OCI-LY1 (cell line): ENCODE data around the gene USP10.

ENCODE experiments used
- H2AFZ ChIP-seq: fragments of 200-600 bp; sonication (generic), shearing (Covaris generic); 2 replicates; pipeline ENCODE4 v1.6.0; 2014; ENCODE audit warnings: antibody characterized with exemption, mild to moderate bottlenecking, low read length
- H3F3A ChIP-seq: fragments of 200-600 bp; sonication (generic), shearing (Covaris generic); 2 replicates; pipeline ENCODE4 v1.6.0; 2014; ENCODE audit warnings: mild to moderate bottlenecking, antibody characterized with exemption, low read length, moderate library complexity; ENCODE audit not compliant: insufficient read depth
- H3K27ac ChIP-seq: fragments of 200-600 bp; sonication (generic); 2 replicates; pipeline ENCODE4 v1.5.1; 2014; ENCODE audit warnings: low read length, mixed run types, mild to moderate bottlenecking, low read depth; ENCODE audit not compliant: poor library complexity, severe bottlenecking
- H3K27me3 ChIP-seq: fragments of 200-600 bp; sonication (generic); 2 replicates; pipeline ENCODE4 v1.6.0; 2014; ENCODE audit warnings: antibody characterized with exemption, mild to moderate bottlenecking, low read length, moderate library complexity; ENCODE audit not compliant: insufficient read depth
- H3K36me3 ChIP-seq: fragments of 200-600 bp; sonication (generic); 2 replicates; pipeline ENCODE4 v1.6.1; 2014; ENCODE audit warnings: mild to moderate bottlenecking, antibody characterized with exemption, low read length, moderate library complexity, mixed read lengths; ENCODE audit not compliant: insufficient read depth
- H3K4me1 ChIP-seq: fragments of 200-600 bp; sonication (generic); 2 replicates; pipeline ENCODE4 v1.5.1; 2014; ENCODE audit warnings: mild to moderate bottlenecking, low read length, moderate library complexity; ENCODE audit not compliant: insufficient read depth, severe bottlenecking
- H3K4me2 ChIP-seq: fragments of 200-600 bp; sonication (generic), shearing (Covaris generic); 2 replicates; pipeline ENCODE4 v1.6.1; 2014; ENCODE audit warnings: low read length
- H3K4me3 ChIP-seq: fragments of 200-600 bp; sonication (generic); 2 replicates; pipeline ENCODE4 v1.5.1; 2014; ENCODE audit warnings: low read length, low read depth, mild to moderate bottlenecking, mixed read lengths; ENCODE audit not compliant: poor library complexity, severe bottlenecking
- H3K79me2 ChIP-seq: fragments of 200-600 bp; shearing (Covaris generic); 2 replicates; pipeline ENCODE4 v1.6.1; 2016; ENCODE audit warnings: mixed run types, low read length, mixed read lengths; ENCODE audit not compliant: insufficient read depth
- H3K9ac ChIP-seq: fragments of 200-600 bp; sonication (generic), shearing (Covaris generic); 2 replicates; pipeline ENCODE4 v1.6.1; 2014; ENCODE audit warnings: mild to moderate bottlenecking, low read length, mixed read lengths
- H3K9me2 ChIP-seq: fragments of 200-600 bp; sonication (generic), shearing (Covaris generic); 2 replicates; pipeline ENCODE4 v1.6.1; 2014; ENCODE audit warnings: low read depth, mild to moderate bottlenecking, low read length, mixed read lengths
- H3K9me3 ChIP-seq: fragments of 200-600 bp; shearing (Covaris generic); 2 replicates; pipeline ENCODE4 v1.6.1; 2014; ENCODE audit warnings: low read length, mixed read lengths
- H4K20me1 ChIP-seq: fragments of 200-600 bp; sonication (generic), shearing (Covaris generic); 2 replicates; pipeline ENCODE4 v1.6.0; 2016; ENCODE audit warnings: mild to moderate bottlenecking, low read length; ENCODE audit not compliant: insufficient read depth
- EZH2 ChIP-seq: fragments of 200-600 bp; sonication (generic), shearing (Covaris generic); IDR thresholded peaks from 2 replicates; pipeline ENCODE4 v1.8.0; 2017; ENCODE audit warnings: borderline replicate concordance, mixed run types, mild to moderate bottlenecking, antibody characterized with exemption, low read length, moderate library complexity, mixed read lengths
- TF ChIP-seq, protein P1 (sequence below): fragments of 200-600 bp; sonication (generic), shearing (Covaris generic); IDR thresholded peaks from 2 replicates; pipeline ENCODE4 v1.5.1; 2017; ENCODE audit warnings: mild to moderate bottlenecking, antibody characterized with exemption, low read length, moderate library complexity, mixed read lengths

USP10 gene

DNA sequence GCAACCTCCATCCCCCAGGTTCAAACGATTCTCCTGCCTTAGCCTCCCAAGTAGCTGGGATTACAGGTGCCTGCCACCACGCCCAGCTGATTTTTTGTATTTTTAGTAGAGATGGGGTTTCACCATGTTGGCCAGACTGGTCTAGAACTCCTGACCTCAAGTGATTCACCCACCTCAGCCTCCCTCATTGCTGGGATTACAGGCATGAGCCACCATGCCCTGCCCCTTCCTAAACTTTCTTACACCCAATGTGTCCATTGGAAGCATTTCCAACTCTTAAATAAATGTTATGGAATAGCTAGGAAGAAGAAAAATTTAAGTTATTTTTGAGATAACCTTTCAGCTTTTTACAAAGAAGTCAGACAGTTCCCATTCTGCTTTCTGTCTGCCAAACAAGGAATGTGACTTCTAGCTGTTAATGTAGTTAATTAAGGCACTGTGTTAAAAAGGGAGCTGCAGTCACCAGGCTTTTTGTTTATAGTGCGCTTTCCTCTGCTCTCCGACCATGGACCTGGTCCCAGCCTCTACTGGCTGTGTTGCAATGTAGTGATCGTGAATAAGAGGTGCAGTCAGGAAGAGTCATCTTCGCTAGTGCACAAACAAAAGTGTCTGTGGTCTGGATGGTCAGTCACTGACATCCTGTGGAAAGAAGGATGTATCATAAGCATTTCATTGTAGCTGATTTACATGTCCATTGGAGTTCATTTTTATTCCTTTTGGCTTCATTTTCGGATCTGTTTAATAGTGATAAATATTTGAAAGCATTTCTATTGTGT is 39.7 kb downstream of the USP10 start:
- H3F3A ChIP-seq, result peaks cover 8% of the 10 kb centered on the region; the same call in 1 of the 2 replicates
- no peak overlapping the region for H3K4me2 ChIP-seq
- no peak overlapping the region for H2AFZ ChIP-seq
- H3K36me3 ChIP-seq, result peaks cover 77% of the 10 kb centered on the region; the same call in 1 of the 2 replicates
- peaks cover 24% of the 10 kb centered on the region for H3K4me1 ChIP-seq
- no peak overlapping the region for H3K4me3 ChIP-seq
- no peaks in the 10 kb centered on the region for H3K9me3 ChIP-seq
- H3K79me2 ChIP-seq, result peaks cover 50% of the 10 kb centered on the region
- no peak overlapping the region for H3K27ac ChIP-seq
- no peaks in the 10 kb centered on the region for H3K9me2 ChIP-seq
- TF ChIP-seq, protein P1, sequence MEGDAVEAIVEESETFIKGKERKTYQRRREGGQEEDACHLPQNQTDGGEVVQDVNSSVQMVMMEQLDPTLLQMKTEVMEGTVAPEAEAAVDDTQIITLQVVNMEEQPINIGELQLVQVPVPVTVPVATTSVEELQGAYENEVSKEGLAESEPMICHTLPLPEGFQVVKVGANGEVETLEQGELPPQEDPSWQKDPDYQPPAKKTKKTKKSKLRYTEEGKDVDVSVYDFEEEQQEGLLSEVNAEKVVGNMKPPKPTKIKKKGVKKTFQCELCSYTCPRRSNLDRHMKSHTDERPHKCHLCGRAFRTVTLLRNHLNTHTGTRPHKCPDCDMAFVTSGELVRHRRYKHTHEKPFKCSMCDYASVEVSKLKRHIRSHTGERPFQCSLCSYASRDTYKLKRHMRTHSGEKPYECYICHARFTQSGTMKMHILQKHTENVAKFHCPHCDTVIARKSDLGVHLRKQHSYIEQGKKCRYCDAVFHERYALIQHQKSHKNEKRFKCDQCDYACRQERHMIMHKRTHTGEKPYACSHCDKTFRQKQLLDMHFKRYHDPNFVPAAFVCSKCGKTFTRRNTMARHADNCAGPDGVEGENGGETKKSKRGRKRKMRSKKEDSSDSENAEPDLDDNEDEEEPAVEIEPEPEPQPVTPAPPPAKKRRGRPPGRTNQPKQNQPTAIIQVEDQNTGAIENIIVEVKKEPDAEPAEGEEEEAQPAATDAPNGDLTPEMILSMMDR, result no peak
- TF ChIP-seq EZH2, result no peak
- no peaks in the 10 kb centered on the region for H3K27me3 ChIP-seq
- no peaks in the 10 kb centered on the region for H4K20me1 ChIP-seq
- no peak overlapping the region for H3K9ac ChIP-seq

DNA sequence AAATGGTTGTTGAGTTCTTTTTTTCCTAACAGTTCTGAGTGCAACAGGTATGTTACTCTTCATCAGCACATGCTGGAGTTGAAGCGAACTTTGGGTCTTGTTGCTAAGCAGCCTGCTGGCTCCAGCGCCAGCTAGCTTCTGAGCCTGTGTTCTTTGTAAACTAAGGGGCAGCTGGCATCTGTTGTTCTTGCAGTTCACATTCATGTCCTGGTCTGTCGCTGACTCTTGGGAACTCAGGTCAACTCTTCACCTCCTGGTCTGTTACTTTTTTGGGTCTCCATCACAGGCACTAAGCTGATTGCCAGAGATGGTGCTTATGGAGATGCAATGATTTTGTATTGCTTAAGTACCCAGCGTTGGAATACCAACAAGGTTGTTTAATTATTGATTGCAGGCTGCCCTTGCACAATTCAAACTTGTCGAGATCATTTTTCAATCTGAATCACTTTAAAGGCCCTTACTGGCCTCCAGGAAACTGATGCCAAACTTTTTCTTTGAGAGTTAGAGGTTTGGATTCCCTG is 40.9 kb downstream of the USP10 start:
- Histone ChIP-seq H3K27ac (no peak overlapping the region), H3K9me3 (no peaks in the 10 kb centered on the region), H4K20me1 (no peaks in the 10 kb centered on the region), H3K27me3 (no peaks in the 10 kb centered on the region), H3K9ac (no peak overlapping the region), H3K4me1 (peaks cover 24% of the 10 kb centered on the region), H3K4me3 (no peak overlapping the region), H3K9me2 (no peaks in the 10 kb centered on the region), H2AFZ (no peak overlapping the region), H3K4me2 (no peak overlapping the region), H3K36me3 (peaks cover 79% of the 10 kb centered on the region; the same call in 1 of the 2 replicates), H3F3A (peaks cover 8% of the 10 kb centered on the region; the same call in 1 of the 2 replicates), H3K79me2 (peaks cover 49% of the 10 kb centered on the region)
- TF ChIP-seq EZH2, result no peak
- TF ChIP-seq, protein P1, result no peak

DNA sequence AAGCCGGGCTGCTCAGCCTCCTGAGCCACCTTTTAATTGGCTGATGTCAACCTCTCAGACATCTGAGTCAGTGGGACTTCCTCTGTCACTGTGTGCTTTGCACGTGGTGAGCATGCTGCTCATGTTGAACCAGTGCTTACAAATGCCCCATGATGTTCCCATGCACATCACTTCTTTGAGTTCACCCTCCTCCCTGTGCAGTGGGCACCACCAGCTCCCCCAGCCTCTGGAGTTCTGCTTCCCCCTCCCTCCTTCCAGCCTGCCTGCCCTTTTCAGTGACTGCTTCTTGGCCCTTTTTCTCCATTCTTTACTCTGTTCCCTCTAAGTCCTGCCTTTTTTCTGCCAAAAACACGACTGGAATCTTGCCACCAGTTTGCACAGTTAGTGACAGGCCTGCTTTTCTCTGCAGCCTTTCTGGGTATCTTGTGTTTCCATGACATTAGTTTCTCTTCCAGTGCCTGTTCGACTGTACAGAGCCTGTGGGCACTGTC is 41.6 kb downstream of the USP10 start:
- no peak overlapping the region for H3K4me2 ChIP-seq

More for the DNA sequence above, 41.6 kb downstream of the USP10 start:
- H3K27me3 ChIP-seq, result no peaks in the 10 kb centered on the region
- no peaks in the 10 kb centered on the region for H4K20me1 ChIP-seq
- H3F3A ChIP-seq, result peaks cover 8% of the 10 kb centered on the region; the same call in 1 of the 2 replicates
- no peak overlapping the region for H2AFZ ChIP-seq
- no peak overlapping the region for H3K9ac ChIP-seq
- H3K9me2 ChIP-seq, result no peaks in the 10 kb centered on the region
- no peak for TF ChIP-seq EZH2
- TF ChIP-seq, protein P1, result no peak
- H3K36me3 ChIP-seq, result peaks cover 79% of the 10 kb centered on the region; the same call in 1 of the 2 replicates
- no peak overlapping the region for H3K4me3 ChIP-seq
- H3K27ac ChIP-seq, result no peak overlapping the region
- peaks cover 57% of the 10 kb centered on the region for H3K79me2 ChIP-seq
- H3K9me3 ChIP-seq, result no peaks in the 10 kb centered on the region
- H3K4me1 ChIP-seq, result peaks cover 23% of the 10 kb centered on the region
